ELF-1 (cell line): Measurements from ENCODE around the gene CNPPD1.

Experiments used
- DNase-seq: peaks from one replicate; pipeline ENCODE4 v3.0.0-alpha.2; 2016; ENCODE audit warnings: low read depth, low spot score

CNPPD1 gene

DNA sequence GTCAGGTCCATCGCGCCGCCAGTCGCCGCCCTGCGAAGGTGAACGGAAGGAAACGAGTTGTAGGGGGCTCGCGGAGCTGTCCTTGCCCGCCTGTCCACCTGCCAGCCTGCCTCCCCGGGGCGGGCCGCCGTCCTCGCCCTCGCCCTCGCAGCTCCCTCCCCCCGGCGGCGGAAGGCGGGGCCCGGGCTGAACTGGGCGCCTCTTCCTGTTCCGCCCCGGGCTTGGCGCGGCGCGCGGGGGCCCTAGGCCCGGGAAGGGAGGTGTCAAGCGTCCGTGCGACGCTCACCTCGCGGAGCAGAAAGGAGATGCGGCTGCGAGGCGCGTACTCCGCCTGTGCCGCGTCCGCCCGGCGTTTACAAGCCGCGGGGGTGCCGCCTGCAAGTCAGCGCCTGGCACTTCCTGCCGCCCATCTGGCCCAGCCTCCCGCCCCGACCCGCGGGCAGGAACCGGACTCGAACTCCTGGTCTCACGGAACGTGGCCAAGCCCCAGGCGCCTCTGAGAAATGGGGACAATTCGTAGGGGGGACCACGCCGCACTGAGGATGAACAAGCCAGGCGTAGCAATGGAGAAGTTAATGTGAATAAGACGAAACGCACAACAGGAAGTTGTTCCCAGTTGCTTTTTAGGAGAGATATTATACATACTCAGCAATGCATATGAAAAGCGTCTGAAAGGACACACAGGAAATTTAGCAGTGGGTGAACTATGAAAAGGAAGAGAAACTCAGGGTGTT, at the start of gene CNPPD1:
Gene CNPPD1 (minus strand): TSS at position 108 of the 734 bp plus-strand sequence. CDS start 97 bp downstream, at position 11.
- peak; percentile 91 for DNase-seq

DNA sequence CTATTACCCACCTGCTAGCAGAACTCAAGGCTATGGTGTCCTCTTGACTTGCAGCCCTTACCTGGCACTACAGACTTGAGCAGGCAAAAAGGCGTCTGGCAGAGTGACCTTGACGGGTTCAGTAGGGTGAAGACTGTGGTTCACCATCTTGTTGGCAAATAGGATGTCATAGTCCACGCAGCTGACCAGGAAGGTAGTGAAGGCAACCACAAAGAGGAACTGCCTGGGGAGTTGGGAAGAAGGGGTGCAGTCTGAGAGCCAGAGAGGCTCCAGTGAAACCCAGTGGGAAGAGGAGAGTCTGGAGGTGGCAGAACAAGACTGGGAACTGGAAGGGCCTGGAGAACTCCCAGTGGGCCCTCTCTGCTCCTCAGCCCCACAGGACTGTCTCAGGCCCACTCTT, 48.6 kb upstream of the CNPPD1 start:
- no peak for DNase-seq

DNA sequence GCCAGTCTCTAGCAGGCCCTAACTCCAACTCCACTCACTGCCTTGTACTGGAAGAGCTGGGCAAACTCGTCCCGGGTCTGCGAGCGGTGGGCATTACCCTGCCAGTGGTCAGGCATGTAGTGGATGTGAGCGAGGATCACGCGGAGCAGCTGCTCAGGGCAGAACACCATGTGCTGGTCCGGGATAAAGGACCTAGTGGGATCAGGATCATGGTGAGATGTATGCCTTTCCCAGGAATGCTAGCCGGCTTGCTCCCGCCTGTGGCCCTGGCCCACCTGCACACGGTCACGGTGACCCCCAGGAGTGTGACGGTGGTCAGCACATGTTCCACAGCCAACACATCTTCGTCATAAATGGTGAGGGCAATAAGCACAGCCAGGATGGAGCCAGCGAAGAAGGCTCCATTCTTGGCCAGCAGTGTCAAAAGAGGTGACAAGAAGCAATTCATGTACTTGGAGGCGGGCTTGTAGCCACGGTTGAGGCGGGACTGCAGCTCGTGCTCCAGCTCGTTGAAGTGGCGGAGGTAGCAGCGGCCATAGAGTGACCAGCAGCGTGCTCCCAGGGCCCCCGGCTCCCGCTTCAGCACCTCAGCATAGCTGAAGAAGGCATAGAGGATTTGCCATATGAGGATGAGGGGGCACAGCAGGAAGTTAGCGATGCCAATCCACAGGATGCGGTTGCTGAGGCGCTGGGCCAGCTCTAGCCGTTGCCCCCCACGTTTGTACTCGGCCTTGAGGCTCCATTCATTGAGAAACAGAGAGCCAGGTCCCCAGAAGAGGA, 47.3 kb upstream of the CNPPD1 start:
- no peak for DNase-seq

DNA sequence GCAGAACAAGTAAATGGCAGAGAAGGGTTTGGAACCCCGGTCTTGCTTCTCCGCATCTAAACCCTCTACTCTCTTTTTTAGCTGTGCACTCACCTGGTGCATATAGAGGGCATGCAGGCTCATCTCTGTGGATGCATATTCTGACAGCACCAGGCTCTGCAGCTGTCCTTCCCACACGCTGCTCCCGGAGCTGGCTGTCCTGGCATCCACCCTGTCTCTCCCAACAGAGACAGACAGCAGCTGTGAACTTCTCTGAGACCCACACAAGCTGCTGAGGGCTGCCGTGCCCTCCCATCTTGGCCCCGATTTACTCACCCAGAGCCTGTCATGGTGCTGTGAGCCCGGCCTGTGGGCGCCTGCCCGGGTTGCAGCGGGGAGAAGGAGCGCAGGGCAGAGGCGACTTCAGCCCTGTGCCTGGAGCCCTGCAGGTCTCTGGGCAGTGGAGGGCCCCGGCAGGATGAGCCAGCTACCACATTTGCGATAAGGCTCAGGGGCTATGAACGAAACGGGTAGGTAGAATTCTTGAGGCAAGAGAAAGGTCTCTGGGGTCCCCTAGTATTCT, 45.3 kb upstream of the CNPPD1 start:
- DNase-seq, result no peak

DNA sequence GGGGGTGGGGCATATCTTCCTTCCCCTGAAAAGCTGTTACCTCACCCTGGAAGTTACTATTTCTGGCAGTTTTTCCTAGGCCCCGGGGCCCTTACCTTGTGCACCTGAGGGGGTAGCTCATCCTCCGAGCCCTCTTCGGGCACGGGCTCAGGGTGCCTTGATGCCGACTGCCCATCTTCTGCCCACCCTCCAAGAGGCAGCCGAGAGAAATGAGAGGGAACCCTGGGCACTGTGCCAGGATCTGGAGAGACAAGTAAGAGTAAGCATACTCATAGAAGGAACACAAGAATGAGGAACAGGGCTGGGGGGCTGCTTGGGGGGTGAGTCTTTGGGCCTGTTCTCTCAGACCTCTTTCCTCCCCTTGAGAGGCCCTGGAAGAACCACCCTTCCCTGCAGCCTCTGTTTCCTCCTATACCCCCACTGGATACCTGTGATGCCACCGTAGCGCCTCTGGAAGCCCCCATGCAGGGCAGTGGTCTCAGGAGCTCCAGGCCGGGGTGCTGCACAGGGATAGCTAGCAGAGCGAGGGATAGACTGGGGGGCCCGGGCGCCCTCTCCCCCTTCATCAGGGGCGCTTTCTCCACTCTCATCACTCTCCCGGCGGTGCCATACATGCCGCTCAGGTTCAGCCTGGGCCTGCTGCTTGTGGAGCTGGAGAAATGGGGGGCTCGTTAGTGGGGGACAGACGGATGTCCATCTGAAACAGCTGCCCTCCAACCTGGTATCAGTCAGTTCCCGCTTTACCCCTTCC, 44.1 kb upstream of the CNPPD1 start:
- no peak for DNase-seq

DNA sequence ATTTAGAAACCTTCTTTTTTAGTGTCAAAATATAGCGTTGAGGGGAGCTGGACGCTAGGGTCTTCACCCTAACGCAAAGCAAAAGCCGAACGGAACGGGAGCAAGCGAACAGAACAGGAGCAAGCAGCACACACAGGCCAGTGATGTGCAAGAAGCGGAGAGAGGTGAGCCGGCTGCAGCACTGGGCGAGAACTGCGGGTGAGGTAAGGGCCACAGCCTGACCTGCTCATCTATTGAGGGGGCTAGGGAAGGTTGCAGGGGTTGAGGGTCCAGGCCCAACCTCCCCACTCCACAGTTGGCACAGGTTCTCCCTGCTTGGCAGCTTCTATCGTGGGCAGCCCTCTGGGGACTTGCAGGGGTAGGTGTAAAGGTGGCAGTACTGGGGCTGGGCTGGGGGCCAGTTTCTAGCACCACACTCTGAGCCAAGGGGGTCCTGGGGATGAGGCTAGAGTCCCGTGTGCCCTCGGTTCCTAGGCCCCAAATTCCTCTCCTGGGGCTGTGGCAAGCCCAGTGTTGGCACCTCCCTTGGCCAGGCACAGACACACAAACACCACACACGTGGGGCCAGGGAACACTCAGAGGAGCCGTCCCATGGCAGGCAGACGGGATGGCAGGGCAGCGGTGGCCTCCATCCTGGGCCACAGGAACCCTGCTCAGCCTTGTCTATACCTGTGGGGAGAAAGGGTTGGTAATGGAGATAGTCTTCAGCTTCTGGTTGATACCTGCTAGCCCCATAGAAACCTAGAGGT, 43.2 kb upstream of the CNPPD1 start:
- no peak for DNase-seq

DNA sequence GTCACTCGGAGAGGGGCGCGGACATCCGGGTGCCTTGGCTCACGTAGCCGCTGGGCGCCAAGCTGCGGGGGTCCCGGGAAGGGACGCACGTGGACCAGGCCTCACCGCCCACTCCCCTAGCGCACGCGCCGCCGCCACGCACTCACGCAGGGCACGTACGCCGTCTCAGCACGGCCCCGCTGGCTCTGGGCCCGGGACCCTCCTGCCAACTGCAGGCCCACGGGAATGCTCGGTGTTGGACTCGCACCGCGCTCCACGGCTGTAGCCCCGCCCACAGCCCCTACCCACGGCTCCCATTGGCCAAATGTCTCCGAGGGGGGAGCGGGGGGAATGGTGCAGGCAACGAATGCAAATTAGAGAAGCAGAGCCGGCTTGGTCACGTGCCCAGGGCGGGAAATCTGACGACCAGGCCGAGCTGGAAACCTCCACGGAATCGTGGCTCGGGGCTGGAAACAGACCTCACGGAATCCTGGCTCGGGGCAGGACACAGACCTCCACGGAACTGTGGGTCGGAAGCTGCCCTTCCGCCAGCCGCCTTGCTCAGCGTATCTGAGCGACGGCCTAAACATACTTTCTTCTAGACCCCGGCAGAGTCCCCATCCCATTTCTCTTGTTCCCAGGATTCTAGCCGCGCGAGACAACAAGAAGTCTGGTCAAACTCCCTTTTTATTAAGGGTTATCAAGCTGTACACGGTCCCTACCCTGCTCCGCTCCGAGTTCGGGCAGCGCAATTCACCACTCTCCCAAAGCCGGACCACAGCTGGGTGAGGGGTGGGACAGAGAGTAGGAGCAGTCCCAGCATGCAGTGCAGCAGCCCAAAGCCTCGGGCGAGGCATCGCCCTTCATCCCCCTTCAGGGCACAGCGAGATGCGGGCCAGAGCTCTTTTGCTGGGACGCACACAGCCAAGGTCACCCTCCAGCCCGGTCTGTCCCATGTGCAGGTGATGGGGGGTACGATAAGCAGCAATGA, 42.3 kb upstream of the CNPPD1 start, which contains the start of gene ABCB6:
Gene ABCB6 (minus strand): TSS at position 227 of the 970 bp plus-strand sequence. CDS start 285 bp downstream, outside the sequence.
- peak; percentile 91 for DNase-seq

DNA sequence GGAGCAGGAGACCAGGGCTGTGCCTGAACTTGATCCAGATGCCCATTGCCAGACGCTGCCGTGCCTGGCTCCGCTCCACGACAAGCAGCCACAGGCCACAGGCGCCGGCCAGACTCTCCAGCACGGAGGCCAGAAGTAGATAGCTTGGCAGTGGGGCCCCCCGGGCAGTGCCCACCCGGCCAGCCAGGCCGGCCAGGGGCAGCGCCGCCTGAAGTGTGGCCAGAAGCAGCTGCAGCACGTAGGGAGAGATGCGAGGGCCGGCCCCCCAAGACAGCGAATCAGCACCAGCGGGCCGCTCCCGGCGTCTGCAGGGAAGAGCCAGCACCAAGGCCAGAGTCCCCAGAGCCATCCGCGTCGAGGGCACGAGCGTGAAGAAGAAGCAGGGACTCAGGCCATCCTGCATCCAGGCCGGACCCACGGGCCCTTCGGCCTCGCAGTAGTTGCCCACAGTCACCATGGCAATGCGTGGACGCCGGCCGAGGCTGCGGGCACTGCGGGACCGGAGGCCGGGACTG, 41.5 kb upstream of the CNPPD1 start:
- DNase-seq, result peak; percentile 85

DNA sequence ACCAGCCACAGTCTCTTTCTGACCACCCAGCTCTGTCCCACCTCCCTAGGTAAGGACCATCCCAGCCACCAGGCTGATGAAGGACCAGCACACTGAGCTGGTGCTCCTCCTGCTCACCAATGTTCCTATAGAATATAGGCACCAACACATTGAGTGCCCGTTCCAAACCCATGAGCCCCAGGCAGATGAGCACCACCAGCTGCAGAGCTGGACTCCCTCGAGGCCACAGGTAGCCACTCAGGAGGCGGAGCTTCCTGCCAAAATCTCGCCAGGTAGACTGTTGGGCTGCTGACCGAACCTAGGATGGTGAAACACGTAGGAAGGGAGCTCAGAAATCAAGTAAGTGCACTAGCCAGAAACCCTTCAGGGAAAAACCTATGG, 39.8 kb upstream of the CNPPD1 start:
- DNase-seq, result no peak

DNA sequence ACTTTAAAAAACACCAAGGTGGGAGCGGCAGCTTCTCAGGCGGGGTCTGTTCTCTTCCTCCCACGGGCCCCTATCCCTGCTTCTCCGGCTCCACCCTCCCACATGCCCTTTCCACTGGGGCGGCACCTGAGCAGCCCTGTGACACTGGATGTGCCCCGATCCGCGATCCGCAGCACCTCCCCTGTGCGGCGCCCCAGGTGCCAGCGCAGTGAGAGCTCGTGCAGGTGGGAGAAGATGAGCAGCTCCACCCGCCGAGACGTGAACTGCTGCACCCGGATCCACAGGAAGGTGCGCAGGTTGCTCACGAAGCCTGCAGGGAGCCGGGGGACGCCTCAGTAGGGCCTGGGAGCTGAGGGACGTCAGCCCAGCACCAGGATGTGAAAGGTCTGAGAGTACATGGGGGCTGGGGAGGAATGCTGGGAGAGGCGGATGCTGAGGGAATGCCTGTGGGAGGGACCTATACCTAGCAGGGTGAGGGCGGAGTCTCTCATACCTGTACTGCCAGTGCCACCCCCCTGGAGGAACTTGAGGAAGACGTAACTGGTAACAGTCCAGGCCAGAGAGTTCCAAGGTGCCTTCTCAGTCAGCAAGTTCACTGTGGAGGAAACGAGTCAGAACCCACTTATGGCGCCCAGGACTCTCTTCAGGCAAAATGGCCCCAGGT, 39.3 kb upstream of the CNPPD1 start:
- peak; percentile 44 for DNase-seq

DNA sequence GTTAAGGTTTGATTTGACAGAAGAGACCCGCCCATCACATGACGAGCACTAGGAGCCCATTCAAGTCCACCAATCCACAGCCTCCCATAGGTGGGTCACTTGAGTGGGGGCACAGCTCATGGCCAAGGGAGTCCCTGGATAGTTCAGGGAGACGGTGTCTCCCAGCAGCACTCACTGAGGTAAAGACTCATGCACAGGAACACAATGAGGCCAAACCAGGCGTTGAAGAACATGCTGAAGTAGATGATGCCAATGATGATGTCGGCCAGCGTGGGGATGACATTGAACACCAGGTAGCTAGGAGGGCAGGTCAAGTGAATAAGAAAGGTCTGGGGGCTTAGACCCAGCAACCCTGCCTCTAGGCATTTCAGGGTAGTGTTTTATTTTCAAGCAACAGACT, 38.1 kb upstream of the CNPPD1 start:
- no peak for DNase-seq

DNA sequence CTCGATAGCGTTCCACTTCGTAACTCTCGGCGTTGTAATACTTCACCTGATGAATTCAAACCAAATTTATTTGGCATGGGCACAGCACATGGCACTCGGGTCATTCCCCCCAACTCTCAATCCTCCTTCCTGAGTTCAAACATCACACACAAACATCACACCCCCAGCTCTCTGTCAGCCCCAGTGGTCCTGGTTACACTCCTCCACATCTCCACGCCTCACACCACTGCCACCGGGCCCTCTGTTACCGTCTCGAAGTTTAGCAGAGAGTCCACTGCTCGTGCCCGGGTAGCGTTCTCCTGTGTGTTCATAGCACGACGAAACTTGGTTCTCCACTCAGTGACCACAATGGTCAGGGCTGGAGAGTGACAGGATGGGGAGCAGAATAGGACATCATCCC, 37.4 kb upstream of the CNPPD1 start:
- no peak for DNase-seq

DNA sequence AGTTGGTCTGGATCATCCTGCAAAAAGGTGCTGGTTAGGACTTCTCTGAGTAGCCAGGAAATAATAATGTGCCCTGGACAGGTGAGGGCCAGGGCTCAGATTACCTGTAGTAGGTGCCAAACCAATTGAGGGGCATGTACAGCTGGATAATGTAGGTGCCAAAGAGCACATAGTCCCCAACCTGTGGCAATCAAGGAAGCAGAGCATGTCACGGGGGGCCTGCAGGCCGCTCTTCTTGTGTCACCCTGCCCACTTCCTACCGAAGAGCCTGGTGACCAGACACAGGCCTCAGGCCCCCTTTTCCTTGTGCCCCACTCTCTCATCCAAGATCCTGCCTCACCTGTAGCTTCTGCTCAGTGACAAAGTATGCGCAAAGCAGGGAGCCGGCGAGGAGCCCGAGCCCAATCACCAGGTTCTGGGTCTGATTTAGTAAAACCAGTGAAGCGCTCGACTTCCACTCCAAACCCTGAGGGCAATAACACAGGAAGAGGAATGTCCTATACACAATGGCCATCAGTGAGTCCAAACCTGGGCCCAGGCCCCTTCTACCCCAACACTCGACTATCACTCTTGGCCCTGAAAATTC, 36.9 kb upstream of the CNPPD1 start:
- DNase-seq, result no peak

DNA sequence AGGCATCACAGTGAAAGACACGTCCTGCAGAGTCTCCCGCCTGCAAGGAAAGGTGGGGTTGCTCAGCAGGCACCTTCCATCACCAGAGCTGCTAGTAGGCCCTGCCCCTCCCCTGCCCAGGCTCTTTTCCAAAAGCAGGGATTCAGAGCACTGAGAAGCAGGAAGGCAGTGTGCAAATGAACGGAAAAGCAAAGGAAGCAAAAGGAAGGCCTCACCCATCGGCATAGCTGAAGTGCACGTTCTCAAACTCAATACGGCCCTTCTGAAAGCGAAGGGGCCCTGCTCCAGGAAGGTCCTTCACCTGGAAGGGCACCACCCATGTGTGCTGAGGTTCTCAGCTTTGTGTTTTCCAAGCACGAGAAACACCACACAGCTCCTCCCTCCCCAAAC, 36.3 kb upstream of the CNPPD1 start:
- no peak for DNase-seq

DNA sequence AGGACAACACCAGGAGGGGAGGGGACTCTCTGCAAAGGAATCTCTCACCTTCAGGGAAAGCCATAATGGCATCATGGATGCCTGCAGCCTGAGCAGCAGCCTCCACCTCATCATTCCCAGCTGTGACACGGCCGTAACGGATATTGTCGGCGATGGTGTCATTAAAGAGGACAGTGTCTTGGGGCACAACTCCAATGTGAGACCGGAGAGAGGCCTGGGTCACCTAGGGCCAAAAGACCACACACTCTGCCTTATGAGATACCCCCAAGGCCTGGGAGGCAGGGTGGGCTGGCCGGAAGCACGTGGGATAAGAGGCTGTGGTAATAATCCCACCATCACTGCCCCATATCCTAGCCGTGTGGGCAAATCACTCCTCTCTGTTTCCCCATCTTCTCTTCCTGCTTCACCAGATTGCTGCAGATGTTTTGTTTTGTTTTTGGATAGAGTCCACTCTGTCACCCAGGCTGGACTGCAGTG, 34.2 kb upstream of the CNPPD1 start:
- DNase-seq, result no peak

DNA sequence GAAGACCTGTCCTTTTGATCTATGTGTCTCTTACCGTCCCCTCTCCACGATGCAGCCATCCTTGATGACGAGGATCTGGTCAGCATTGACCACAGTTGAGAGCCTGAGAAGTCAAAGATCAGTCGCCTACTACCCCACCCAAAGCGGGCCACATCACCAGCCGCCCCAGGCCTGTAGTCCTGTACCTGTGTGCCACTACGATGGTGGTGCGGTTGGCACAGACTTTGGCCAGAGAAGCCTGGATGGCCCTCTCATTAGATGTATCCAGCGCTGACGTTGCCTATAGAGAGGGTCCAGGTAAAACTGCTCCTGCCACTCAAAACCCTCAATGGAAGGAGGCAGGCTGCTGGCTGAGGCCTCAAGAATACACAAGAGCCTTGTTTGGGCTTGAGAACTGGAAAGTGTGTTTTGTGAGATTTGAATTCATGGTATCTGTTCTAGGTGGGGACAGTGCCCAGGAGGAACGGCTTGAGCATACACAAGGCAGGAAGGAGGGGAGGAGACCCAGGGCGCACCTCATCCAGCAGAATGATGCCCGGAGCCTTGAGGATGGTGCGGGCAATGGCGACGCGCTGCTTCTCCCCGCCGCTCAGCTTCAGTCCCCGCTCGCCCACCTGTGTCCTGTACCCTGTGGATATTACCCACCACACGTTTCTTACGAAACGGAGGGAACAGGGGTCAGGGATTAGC, 33.6 kb upstream of the CNPPD1 start:
- DNase-seq, result no peak

DNA sequence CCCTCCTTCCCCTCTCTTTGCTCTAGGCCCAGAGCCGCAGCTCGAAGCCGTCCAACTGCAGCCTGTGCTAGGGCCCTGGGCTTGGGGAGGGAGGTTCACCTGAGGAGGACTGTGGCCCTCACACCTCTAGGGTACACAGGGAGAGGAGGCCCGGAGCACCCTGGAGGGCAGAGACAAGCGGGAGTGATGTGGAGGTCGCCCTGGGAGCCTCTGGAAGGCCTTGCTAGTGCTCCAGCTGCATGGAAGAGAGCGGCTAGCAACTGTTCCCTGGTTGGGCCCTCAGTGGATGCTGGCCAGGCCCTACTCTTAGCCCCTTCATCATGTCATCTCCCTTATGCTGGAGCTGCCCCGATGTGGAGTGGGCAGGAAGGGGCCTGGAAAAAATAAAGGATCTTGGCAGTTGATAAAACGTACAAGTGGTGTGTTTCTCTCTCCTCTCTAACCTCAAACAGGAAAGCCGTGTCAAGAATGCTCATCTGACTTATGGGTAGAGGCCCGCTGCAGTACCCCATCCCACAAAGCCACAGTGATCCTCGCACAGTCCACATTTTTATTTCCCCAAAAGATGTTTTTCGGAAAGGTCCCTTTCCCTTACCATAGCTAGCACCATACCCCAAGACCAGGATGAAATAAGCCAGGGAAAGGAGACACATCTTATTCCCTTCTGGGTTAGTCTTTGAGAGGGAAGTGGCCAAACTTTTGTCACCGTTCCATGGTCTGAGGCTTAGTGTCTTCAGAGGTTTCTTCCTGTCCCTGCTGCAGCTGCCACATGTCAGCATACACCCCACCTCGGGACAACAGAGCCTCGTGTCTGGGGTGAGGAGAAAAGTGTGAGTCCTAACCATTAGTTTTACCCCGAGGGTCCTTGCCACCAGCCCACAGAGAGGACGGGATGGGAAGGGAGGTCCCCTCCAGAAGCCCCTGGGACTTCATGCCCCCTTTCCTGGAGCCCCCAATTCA, 32.8 kb upstream of the CNPPD1 start:
- no peak for DNase-seq
